HepG2 (cell line): ENCODE results near the gene TGM3. TPM values are rescaled to one million over a fixed set of nuclear protein-coding genes. Genes with fewer than 3 reads are reported as not detected.

Source experiments
- ATAC-seq: fragments of 200-7000 bp; cut with Tn5 transposase; 3 replicates; pipeline ENCODE4 v1.9.1; 2020; ENCODE audit warnings: mild to moderate bottlenecking, moderate library complexity
- BruUV-seq: library from RNA; stranded (reverse); fragments of 400-500 nt; replicated peaks from 2 replicates; lab custom pipeline; 2021; lab: Mats Ljungman, UMichigan
- CTCF ChIA-PET: fragments of 300-600 bp; formaldehyde crosslinking; extraction: SDS; loops from one replicate; lab custom pipeline; 2021; ENCODE audit warnings: low total read pairs, inconsistent platforms, low intra/inter-chr PET ratio; lab: Yijun Ruan, JAX
- POLR2A ChIA-PET: fragments of 350-600 bp; sonication (Branson Sonifier 250); formaldehyde crosslinking; loops from one replicate; lab custom pipeline; 2020; ENCODE audit warnings: antibody characterized with exemption, inconsistent platforms; lab: Yijun Ruan, JAX
- DNase-seq: peaks from one replicate; pipeline ENCODE4 v3.0.0-alpha.2; 2015; ENCODE audit warnings: low spot score
- FAIRE-seq: peaks from 3 replicates; lab custom pipeline; 2011; peaks lifted over from hg19 to GRCh38; lab: Jason Lieb, UNC
- H2AFZ ChIP-seq: one replicate; pipeline ENCODE4 v1.6.1; 2011; ENCODE audit warnings: low read length, inconsistent platforms
- H3K27ac ChIP-seq: fragments of 300-600 bp; 3 replicates; pipeline ENCODE4 v1.8.0; 2011; ENCODE audit warnings: mixed run types, mild to moderate bottlenecking, mixed read lengths, low read length, inconsistent platforms; ENCODE audit not compliant: insufficient read depth; ENCODE audit errors: extremely low read length
- H3K27me3 ChIP-seq, 2 experiments: fragments of 200-600 bp in 1 of 2; 2 replicates in 1 of 2; 3 replicates in 1 of 2; pipeline versions ENCODE4 v1.6.0 to v1.8.0; 2011; ENCODE audit warnings: low read length in 2 of 2, mild to moderate bottlenecking in 2 of 2, moderate library complexity in 2 of 2, inconsistent platforms in 1 of 2; ENCODE audit not compliant: insufficient read depth in 2 of 2, control insufficient read depth in 1 of 2
- H3K36me3 ChIP-seq, 2 experiments: fragments of 200-600 bp in 1 of 2; replicated peaks in 1 of 2; 2 replicates in 1 of 2; 3 replicates in 1 of 2; pipeline versions ENCODE4 v1.5.1 to v1.8.0; 2011; ENCODE audit warnings: low read length in 2 of 2, inconsistent platforms in 1 of 2; ENCODE audit not compliant: insufficient read depth in 2 of 2, control insufficient read depth in 1 of 2
- H3K4me1 ChIP-seq: 2 replicates; pipeline ENCODE4 v1.5.1; 2012; ENCODE audit warnings: low read length, inconsistent platforms; ENCODE audit not compliant: insufficient read depth
- H3K4me2 ChIP-seq: 2 replicates; pipeline ENCODE4 v1.6.0; 2011; ENCODE audit warnings: low read depth, low read length, inconsistent platforms
- H3K4me3 ChIP-seq, 3 experiments: fragments of 200-600 bp in 1 of 3; sonication (generic), shearing (Covaris generic) in 1 of 3; replicated peaks in 1 of 3; 2 replicates each; pipeline ENCODE4 v1.5.1; 2011 to 2016; ENCODE audit warnings: low read length in 3 of 3, inconsistent platforms in 2 of 3, low read depth in 2 of 3, mild to moderate bottlenecking in 2 of 3, control low read depth in 1 of 3, mixed read lengths in 1 of 3; ENCODE audit not compliant: insufficient read depth in 1 of 3
- H3K79me2 ChIP-seq: one replicate; pipeline ENCODE4 v1.6.1; 2011; ENCODE audit warnings: low read length, inconsistent platforms; ENCODE audit not compliant: insufficient read depth
- H3K9ac ChIP-seq: 2 replicates; pipeline ENCODE4 v1.6.0; 2011; ENCODE audit warnings: mild to moderate bottlenecking, low read depth, low read length, inconsistent platforms; ENCODE audit not compliant: insufficient read depth
- H3K9me3 ChIP-seq: 2 replicates; pipeline ENCODE4 v1.5.1; 2012; ENCODE audit warnings: mild to moderate bottlenecking, low read length
- H4K20me1 ChIP-seq: 2 replicates; pipeline ENCODE4 v1.6.0; 2011; ENCODE audit warnings: inconsistent platforms, mild to moderate bottlenecking, low read length, moderate library complexity; ENCODE audit not compliant: insufficient read depth
- PTBP1 ChIP-seq: fragments of 200-400 bp; formaldehyde crosslinking; IDR thresholded peaks from 2 replicates; pipeline ENCODE4 v1.6.1; 2018; ENCODE audit warnings: low read length, low read depth; ENCODE audit not compliant: poor library complexity, severe bottlenecking
- SP140L ChIP-seq: sonication (generic); formaldehyde crosslinking; IDR thresholded peaks from 2 replicates; pipeline ENCODE4 v1.4.0; 2020; ENCODE audit warnings: missing genetic modification reagents, borderline replicate concordance
- ZNF20 ChIP-seq: sonication (generic); formaldehyde crosslinking; IDR thresholded peaks from 2 replicates; pipeline ENCODE4 v1.4.0; 2020; ENCODE audit warnings: mild to moderate bottlenecking, moderate library complexity, missing genetic modification reagents
- ZNF335 ChIP-seq: sonication (generic); formaldehyde crosslinking; IDR thresholded peaks from 2 replicates; pipeline ENCODE4 v1.4.0; 2020; ENCODE audit warnings: missing genetic modification reagents
- ZNF484 ChIP-seq: sonication (generic); formaldehyde crosslinking; IDR thresholded peaks from 2 replicates; pipeline ENCODE4 v1.5.1; 2020; ENCODE audit warnings: mild to moderate bottlenecking, low read depth, missing genetic modification reagents, borderline replicate concordance
- ZNF670 ChIP-seq: sonication (generic); formaldehyde crosslinking; IDR thresholded peaks from 2 replicates; pipeline ENCODE4 v1.8.0; 2022; ENCODE audit warnings: mild to moderate bottlenecking, missing genetic modification reagents, borderline replicate concordance
- WGBS: methylation state at CpG from one replicate; pipeline ENCODE4 v1.1.6; 2017; ENCODE audit warnings: low lambda C conversion rate; 5-methylcytosine and 5-hydroxymethylcytosine counted together
- in situ Hi-C: cut with HindIII; loops from 2 replicates; pipeline ENCODE4 v1.10.0; 2017; ENCODE audit warnings: low pct_unique_long_range_greater_than_20kb; ENCODE audit not compliant: extremely low pct_ligation_motif_present
- intact Hi-C: fragments of 100-400 bp; cut with micrococcal nuclease; formaldehyde crosslinking; loops from one replicate; pipeline ENCODE4 v1.10.0; 2022; ENCODE audit not compliant: unreplicated experiment
- polyA plus RNA-seq, 8 experiments: library from polyadenylated mRNA; depleted of rRNA in 3 of 8; stranded (reverse) in 7 of 8; unstranded in 1 of 8; fragments of >200 nt; fragmentation: Illumina TruSeq in 4 of 8; extraction: Trizol in 4 of 8; gene quantifications; 2 replicates each; pipeline versions ENCODE4 v1.2.1 to v1.2.3, GENCODE V29; 2011 to 2016; ENCODE audit warnings: low read depth in 4 of 8, missing spikeins in 1 of 8, mixed read lengths in 1 of 8; ENCODE audit not compliant: insufficient read depth in 1 of 8
- total RNA-seq, 5 experiments: library from RNA; depleted of rRNA; stranded (reverse); fragments of >200 nt; fragmentation: Illumina TruSeq; extraction: Trizol; gene quantifications; 2 replicates each; pipeline ENCODE4 v1.2.3, GENCODE V29; 2016; ENCODE audit warnings: low read depth in 1 of 5
- TF ChIP-seq, protein P1 (sequence below): conservative IDR thresholded peaks from 2 replicates; pipeline ENCODE4 v1.6.1; 2018; ENCODE audit warnings: missing genetic modification reagents
- TF ChIP-seq, protein P2 (sequence below): sonication (generic); formaldehyde crosslinking; conservative IDR thresholded peaks from 2 replicates; pipeline ENCODE4 v1.4.0; 2020; ENCODE audit warnings: missing genetic modification reagents

TGM3 gene
- total and polyA plus RNA-seq, 2 of the 13 experiments (the other 11 are each of a cell fraction or from before 2014, with no cell fraction given), result not detected

DNA sequence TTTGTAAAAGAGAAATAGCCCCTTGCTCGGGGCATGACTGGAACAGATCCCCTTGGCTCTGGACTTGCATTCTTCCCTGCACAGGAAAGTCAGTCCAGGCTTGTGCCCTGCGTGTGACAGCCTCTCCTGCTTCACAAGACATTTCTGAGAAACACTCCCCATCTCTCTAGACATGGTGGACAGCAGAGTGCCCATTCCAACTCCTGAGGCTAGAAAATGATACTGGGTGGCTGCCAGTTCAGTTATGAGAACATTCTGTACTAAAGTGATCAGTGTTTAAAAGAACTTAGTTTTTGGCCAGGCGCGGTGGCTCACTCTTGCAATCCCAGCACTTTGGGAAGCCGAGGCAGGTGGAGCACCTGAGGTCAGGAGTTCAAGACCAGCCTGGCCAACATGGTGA is 41.3 kb downstream of the TGM3 start:
- in situ Hi-C loops, result no loop called here
- no peaks in the 10 kb centered on the region for H3K9me3 ChIP-seq
- H2AFZ ChIP-seq, result no peak overlapping the region
- CTCF ChIA-PET, result no interaction called here
- H4K20me1 ChIP-seq, result no peaks in the 10 kb centered on the region
- no peak overlapping the region for H3K9ac ChIP-seq
- FAIRE-seq (no peak), DNase-seq (no peak), ATAC-seq (no peak)
- no peak for TF ChIP-seq PTBP1
- TF ChIP-seq, protein P1, sequence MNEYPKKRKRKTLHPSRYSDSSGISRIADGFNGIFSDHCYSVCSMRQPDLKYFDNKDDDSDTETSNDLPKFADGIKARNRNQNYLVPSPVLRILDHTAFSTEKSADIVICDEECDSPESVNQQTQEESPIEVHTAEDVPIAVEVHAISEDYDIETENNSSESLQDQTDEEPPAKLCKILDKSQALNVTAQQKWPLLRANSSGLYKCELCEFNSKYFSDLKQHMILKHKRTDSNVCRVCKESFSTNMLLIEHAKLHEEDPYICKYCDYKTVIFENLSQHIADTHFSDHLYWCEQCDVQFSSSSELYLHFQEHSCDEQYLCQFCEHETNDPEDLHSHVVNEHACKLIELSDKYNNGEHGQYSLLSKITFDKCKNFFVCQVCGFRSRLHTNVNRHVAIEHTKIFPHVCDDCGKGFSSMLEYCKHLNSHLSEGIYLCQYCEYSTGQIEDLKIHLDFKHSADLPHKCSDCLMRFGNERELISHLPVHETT (CRISPR knock-in tag), result no peak
- WGBS, result 46% methylated on average over 5 of the region's 5 CpGs
- H3K4me3 ChIP-seq, result no peak overlapping the region
- peaks cover 4 to 29% of the 10 kb centered on the region in 2 experiments; a peak in 4 of 5 replicates for H3K27me3 ChIP-seq
- no peak overlapping the region for H3K27ac ChIP-seq
- H3K4me2 ChIP-seq, result no peak overlapping the region
- POLR2A ChIA-PET, result no interaction called here
- no peaks in the 10 kb centered on the region for H3K36me3 ChIP-seq
- intact Hi-C loops, result no loop called here
- BruUV-seq, result no TSS peak
- H3K4me1 ChIP-seq, result no peaks in the 10 kb centered on the region
- H3K79me2 ChIP-seq, result no peaks in the 10 kb centered on the region

DNA sequence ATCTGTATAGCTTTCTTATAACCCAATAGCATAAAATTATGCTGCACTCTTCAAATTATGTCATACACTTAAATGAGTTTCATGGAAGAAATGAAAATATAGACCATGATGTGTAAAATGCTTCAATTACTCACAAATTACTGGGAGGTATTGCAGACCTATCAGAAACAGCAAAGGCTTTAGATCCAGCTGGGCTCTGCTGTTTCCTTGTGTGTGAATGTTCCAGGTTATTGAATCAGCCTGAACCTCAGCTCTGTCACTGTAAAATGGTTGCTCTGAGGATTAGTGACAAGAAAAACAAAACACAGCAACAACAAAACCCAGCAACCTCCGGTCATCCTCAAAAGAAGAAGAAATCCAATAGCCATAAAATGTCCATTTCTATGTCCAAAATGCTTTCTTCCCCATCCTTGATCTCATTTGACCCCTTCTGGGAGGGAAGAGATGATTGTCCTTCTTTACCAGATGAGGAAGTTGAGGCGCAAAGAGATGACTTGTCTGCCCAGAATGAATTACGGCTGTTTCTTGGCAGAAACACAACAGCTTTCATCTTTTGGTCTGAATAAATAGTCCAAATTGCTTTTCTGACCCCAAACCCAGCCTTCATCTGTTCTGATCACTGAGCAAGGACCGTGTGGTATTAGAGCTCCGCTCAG is 42.7 kb downstream of the TGM3 start:
- no peak for DNase-seq
- H3K4me2 ChIP-seq, result no peak overlapping the region
- no peak for FAIRE-seq
- TF ChIP-seq ZNF670 (CRISPR knock-in tag) (no peak), ZNF484 (CRISPR knock-in tag) (no peak), SP140L (CRISPR knock-in tag) (no peak), ZNF20 (no peak), ZNF335 (no peak)
- TF ChIP-seq, protein P2, sequence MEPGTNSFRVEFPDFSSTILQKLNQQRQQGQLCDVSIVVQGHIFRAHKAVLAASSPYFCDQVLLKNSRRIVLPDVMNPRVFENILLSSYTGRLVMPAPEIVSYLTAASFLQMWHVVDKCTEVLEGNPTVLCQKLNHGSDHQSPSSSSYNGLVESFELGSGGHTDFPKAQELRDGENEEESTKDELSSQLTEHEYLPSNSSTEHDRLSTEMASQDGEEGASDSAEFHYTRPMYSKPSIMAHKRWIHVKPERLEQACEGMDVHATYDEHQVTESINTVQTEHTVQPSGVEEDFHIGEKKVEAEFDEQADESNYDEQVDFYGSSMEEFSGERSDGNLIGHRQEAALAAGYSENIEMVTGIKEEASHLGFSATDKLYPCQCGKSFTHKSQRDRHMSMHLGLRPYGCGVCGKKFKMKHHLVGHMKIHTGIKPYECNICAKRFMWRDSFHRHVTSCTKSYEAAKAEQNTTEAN (CRISPR knock-in tag), result no peak
- ChIA-PET POLR2A (no interaction called here), CTCF (no interaction called here)
- H3K36me3 ChIP-seq, result no peaks in the 10 kb centered on the region
- BruUV-seq, result no TSS peak
- no peak overlapping the region for H3K4me3 ChIP-seq
- ATAC-seq, result no peak
- H3K9ac ChIP-seq, result no peak overlapping the region
- no peaks in the 10 kb centered on the region for H4K20me1 ChIP-seq
- H3K27ac ChIP-seq, result no peak overlapping the region
- H3K79me2 ChIP-seq, result no peaks in the 10 kb centered on the region
- in situ Hi-C loops (no loop called here), intact Hi-C loops (no loop called here)
- WGBS, result 38% methylated on average over 5 of the region's 5 CpGs
- no peaks in the 10 kb centered on the region for H3K9me3 ChIP-seq
- peaks cover 4 to 24% of the 10 kb centered on the region in 2 experiments; a peak in 4 of 5 replicates for H3K27me3 ChIP-seq
- no peak overlapping the region for H2AFZ ChIP-seq
- no peaks in the 10 kb centered on the region for H3K4me1 ChIP-seq
